PC-9 (cell line): ENCODE data around the gene MSANTD2. TPM values are rescaled to one million over a fixed set of nuclear protein-coding genes. Genes with fewer than 3 reads are reported as not detected.

Experiments
- BruUV-seq: library from RNA; stranded (reverse); fragments of 400-500 nt; replicated peaks from 2 replicates; lab custom pipeline; 2021; lab: Mats Ljungman, UMichigan
- CTCF ChIA-PET: fragments of 300-600 bp; sonication (Branson Sonifier 250); formaldehyde crosslinking; loops from one replicate; lab custom pipeline; 2022; ENCODE audit warnings: antibody characterized with exemption; lab: Charles Lee
- POLR2A ChIA-PET: fragments of 300-600 bp; sonication (Branson Sonifier 250); formaldehyde crosslinking; loops from one replicate; lab custom pipeline; 2022; ENCODE audit warnings: antibody characterized with exemption; ENCODE audit not compliant: unreplicated experiment; lab: Charles Lee
- DNase-seq, 2 experiments: peaks; one replicate each; pipeline versions ENCODE4 v3.0.0 to v3.0.0-alpha.2; 2015 to 2022; ENCODE audit warnings: mixed read lengths in 1 of 2
- H2AFZ ChIP-seq: fragments of 200-600 bp; sonication (generic); 2 replicates; pipeline ENCODE4 v1.8.1; 2017; ENCODE audit warnings: antibody characterized with exemption
- H3F3A ChIP-seq: fragments of 200-600 bp; sonication (generic); 2 replicates; pipeline ENCODE4 v1.8.1; 2017; ENCODE audit warnings: antibody characterized with exemption, mild to moderate bottlenecking, low read depth; ENCODE audit not compliant: insufficient read depth
- H3K27ac ChIP-seq: fragments of 200-600 bp; sonication (generic); 2 replicates; pipeline ENCODE4 v1.6.1; 2016; ENCODE audit warnings: mixed run types
- H3K27me3 ChIP-seq: fragments of 200-600 bp; sonication (generic); 2 replicates; pipeline ENCODE4 v1.6.1; 2016; ENCODE audit warnings: low read depth, mixed run types; ENCODE audit not compliant: insufficient read depth
- H3K36me3 ChIP-seq: fragments of 200-600 bp; sonication (generic); 2 replicates; pipeline ENCODE4 v1.6.1; 2016; ENCODE audit warnings: low read depth, mixed run types
- H3K4me1 ChIP-seq: fragments of 200-600 bp; sonication (generic); replicated peaks from 2 replicates; pipeline ENCODE4 v1.6.1; 2016; ENCODE audit warnings: mixed run types; ENCODE audit not compliant: insufficient read depth
- H3K4me2 ChIP-seq: fragments of 200-600 bp; sonication (generic); 2 replicates; pipeline ENCODE4 v1.6.1; 2017; ENCODE audit warnings: mixed run types
- H3K4me3 ChIP-seq: fragments of 200-600 bp; sonication (generic); 2 replicates; pipeline ENCODE4 v1.6.1; 2016; ENCODE audit warnings: mixed run types
- H3K79me2 ChIP-seq: fragments of 200-600 bp; sonication (generic); 2 replicates; pipeline ENCODE4 v1.6.1; 2017; ENCODE audit warnings: low read depth, mixed run types
- H3K9me2 ChIP-seq: fragments of 200-600 bp; sonication (generic); 2 replicates; pipeline ENCODE4 v1.8.1; 2017; ENCODE audit warnings: mild to moderate bottlenecking; ENCODE audit not compliant: insufficient read depth
- H3K9me3 ChIP-seq: fragments of 200-600 bp; sonication (generic); 2 replicates; pipeline ENCODE4 v1.8.1; 2016; ENCODE audit warnings: low read depth; ENCODE audit not compliant: insufficient read depth
- H4K20me1 ChIP-seq: fragments of 200-600 bp; sonication (generic); 2 replicates; pipeline ENCODE4 v1.8.1; 2017; ENCODE audit not compliant: insufficient read depth
- CTCF ChIP-seq: fragments of 200-600 bp; sonication (generic); conservative IDR thresholded peaks from 2 replicates; pipeline ENCODE4 v1.6.1; 2017; ENCODE audit warnings: mixed run types, antibody characterized with exemption, mild to moderate bottlenecking, moderate library complexity
- EZH2 ChIP-seq: fragments of 200-600 bp; sonication (generic); IDR thresholded peaks from 2 replicates; pipeline ENCODE4 v1.8.0; 2017; ENCODE audit warnings: antibody characterized with exemption, low read depth
- intact Hi-C: fragments of 100-400 bp; cut with micrococcal nuclease; formaldehyde crosslinking; loops from one replicate; pipeline ENCODE4 v1.10.0; 2022; ENCODE audit not compliant: unreplicated experiment
- total RNA-seq: library from RNA; stranded (reverse); gene quantifications from 2 replicates; pipeline ENCODE4 v1.2.3, GENCODE V29; 2021

Gene MSANTD2
- total RNA-seq, 1 experiment from 2014 or later: 16.9 TPM

GRCh38 chr11:124843616-124843910, 43.4 kb upstream of the MSANTD2 start:
- H3K4me3 ChIP-seq: no peak overlapping the region
- H2AFZ ChIP-seq: no peak overlapping the region
- ChIA-PET POLR2A (no interaction called here), CTCF (no interaction called here)
- no peaks in the 10 kb centered on the region for H3F3A ChIP-seq
- H4K20me1 ChIP-seq: no peaks in the 10 kb centered on the region
- BruUV-seq: no TSS peak
- no peak for DNase-seq
- H3K36me3 ChIP-seq: no peaks in the 10 kb centered on the region
- peaks cover 74% of the 10 kb centered on the region for H3K27me3 ChIP-seq
- no peaks in the 10 kb centered on the region for H3K9me2 ChIP-seq
- H3K9me3 ChIP-seq: no peaks in the 10 kb centered on the region
- no peaks in the 10 kb centered on the region for H3K79me2 ChIP-seq
- H3K4me2 ChIP-seq: no peak overlapping the region
- TF ChIP-seq CTCF: no peak
- TF ChIP-seq EZH2: no peak
- no peaks in the 10 kb centered on the region for H3K4me1 ChIP-seq
- intact Hi-C loops: no loop called here
- no peak overlapping the region for H3K27ac ChIP-seq

GRCh38 chr11:124842305-124842704, 42.1 kb upstream of the MSANTD2 start:
- no peaks in the 10 kb centered on the region for H3K9me2 ChIP-seq
- no peak overlapping the region for H2AFZ ChIP-seq
- H3K27ac ChIP-seq: no peak overlapping the region
- no TSS peak for BruUV-seq
- no peaks in the 10 kb centered on the region for H3F3A ChIP-seq
- no peaks in the 10 kb centered on the region for H4K20me1 ChIP-seq
- no peak overlapping the region for H3K4me2 ChIP-seq
- H3K27me3 ChIP-seq: peaks cover 61% of the 10 kb centered on the region
- TF ChIP-seq CTCF (no peak), EZH2 (no peak)
- ChIA-PET CTCF (no interaction called here), POLR2A (no interaction called here)
- DNase-seq: no peak
- H3K4me1 ChIP-seq: peaks cover 1% of the 10 kb centered on the region
- H3K4me3 ChIP-seq: no peak overlapping the region
- no peaks in the 10 kb centered on the region for H3K9me3 ChIP-seq
- no peaks in the 10 kb centered on the region for H3K79me2 ChIP-seq
- H3K36me3 ChIP-seq: no peaks in the 10 kb centered on the region
- intact Hi-C loops: no loop called here

- Histone ChIP-seq H3K27ac (no peak overlapping the region), H4K20me1 (no peaks in the 10 kb centered on the region), H3K9me2 (no peaks in the 10 kb centered on the region), H3K4me3 (no peak overlapping the region), H3F3A (no peaks in the 10 kb centered on the region), H3K9me3 (no peaks in the 10 kb centered on the region), H3K36me3 (no peaks in the 10 kb centered on the region), H3K4me1 (peaks cover 4% of the 10 kb centered on the region), H2AFZ (no peak overlapping the region), H3K79me2 (no peaks in the 10 kb centered on the region), H3K27me3 (peaks cover 56% of the 10 kb centered on the region), H3K4me2 (no peak overlapping the region)
- no peak for TF ChIP-seq CTCF
- no peak for TF ChIP-seq EZH2
- POLR2A ChIA-PET: no interaction called here
- DNase-seq: no peak
- intact Hi-C loops: no loop called here
- no TSS peak for BruUV-seq
- CTCF ChIA-PET: no interaction called here
These were observed 41.6 kb upstream of the MSANTD2 start for GRCh38 chr11:124841840-124842239.
